ENCODE data around the gene UBE2G2.

UBE2G2 gene

DNA sequence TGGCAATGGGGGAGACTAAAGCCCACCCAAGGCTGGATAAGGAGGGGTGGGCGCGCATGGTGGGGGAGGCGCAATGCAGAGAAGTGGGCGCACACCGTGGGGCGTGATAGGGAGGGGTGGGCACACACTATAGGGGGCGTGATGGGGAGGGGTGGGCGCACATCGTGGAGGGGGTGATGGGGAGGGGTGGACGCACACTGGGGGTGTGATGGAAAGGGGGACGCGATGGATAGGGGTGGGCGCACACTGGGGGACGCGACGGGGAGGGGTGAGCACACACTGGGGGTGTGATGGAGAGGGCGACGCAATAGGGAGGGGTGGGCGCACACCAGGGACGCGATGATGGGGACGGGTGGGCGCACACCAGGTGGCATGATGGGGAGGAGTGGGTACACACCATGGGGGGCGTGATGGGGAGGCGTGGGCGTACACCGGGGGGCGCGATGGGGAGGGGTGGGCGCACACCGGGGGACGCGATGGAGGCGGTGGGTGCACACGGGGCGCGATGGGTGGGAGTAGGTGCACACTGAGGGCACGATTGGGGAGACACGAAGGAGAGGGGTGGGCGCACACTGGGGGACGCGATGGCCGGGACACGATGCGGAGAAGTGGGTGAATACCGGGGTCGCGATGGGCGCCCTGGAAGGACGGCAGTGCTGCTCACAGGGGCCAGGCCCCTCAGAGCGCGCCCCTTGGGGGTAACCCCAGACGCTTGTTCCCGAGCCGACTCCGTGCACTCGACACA lies 15.3 kb upstream of the UBE2G2 start:
- no peak for DNase-seq (ENCODE audit: low read depth, low spot score)

DNA sequence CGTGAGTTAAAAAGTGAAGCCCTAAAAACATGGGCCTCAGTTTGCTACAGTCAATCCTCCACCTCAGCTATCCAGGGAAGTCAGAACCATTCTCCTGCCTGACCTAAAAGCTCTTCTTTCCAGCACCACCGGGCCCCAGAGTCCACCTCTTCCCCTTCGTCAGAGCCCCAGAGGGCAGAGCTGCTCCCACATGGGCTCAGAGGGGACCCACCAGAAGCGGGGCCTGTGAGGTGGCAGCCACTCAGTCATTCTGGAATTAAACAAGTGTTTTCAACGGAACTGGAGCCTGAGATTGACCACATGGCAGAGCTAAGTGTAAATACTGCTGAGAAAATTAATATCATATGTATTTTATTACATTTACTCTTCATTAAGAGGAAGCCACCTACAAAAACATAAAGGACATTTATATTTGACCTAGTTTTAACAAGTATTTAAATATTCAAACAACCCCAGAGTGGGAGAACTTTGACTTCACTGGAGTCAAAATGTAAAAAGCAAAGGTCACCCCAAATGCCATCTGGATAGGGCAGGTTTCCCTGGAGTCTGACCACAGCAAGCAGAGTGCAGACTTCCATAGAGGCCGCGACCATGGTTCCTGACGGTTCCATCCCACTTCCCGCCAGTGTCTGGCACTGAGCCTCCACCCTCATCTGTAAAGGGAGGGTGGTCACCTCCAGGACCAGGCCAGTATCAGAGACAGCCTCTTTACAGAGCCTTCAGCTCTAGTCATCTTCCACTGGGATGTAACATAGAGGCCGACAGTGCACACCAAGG lies 14.4 kb upstream of the UBE2G2 start:
- DNase-seq (ENCODE audit: low read depth, low spot score): no peak

DNA sequence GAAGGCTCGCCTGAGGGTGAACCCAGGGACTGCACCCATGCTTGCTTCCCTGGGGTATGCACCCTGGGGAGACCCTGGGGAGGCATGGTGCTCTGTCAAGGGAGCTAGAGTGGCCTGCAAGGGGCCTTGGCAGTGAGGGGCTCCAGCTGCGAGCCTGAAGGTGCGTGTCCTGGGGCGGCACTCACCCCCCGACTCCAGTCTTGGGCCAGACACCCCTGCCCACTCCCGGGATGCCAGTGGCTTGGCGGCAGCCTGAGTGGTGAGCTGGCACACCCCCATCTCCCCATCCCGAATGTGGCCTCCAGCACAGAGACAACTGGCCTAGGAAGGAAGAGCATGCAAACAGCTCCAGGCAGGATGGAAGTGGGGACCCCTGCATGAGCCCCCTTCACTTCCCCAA lies 13.6 kb upstream of the UBE2G2 start:
- no peak for DNase-seq (ENCODE audit: low read depth, low spot score)

DNA sequence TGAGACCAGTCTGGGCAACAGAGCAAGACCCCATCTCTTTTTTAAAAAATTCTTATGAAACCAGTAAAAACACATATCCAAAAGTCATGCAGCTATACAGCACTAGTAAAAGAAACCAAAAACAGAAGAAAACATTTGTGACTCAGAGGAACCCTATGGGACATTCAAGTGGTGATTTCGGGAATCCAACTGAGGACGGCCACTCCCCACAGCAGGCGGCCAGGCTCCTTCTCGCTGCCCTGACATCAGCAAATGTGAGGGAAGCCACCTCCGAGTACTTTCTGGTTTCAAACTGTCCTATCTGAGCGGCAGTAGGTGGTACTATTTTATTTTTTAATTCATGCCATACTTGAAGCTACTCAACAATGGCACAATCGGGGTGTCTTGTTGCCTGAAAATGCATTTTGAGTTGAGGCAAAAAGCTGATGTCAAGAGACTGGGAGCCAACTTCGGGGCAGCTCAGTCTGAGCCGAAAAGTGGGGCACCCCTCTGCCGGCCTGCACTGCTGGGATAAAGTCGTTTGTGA lies 12.9 kb upstream of the UBE2G2 start:
- no peak for DNase-seq (ENCODE audit: low read depth, low spot score)

DNA sequence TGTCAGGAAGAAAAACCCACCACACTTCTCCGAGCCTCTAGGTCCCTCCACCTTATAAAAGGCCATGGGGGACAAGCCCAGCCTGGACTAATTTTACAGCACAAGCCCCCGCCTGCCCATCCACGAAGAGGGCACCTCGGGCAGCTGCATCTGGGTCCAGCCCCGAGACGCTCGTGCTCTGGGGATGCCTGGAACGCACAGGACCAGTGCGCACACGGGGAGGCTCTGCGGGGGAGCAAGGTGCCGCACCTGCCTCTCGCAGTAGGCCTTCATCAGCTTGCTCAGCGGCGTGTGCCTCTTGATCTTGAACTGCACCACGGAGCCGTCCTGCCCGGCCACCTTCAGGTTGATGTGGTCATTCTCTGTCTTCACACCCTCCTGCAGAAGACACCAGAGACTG lies 12.1 kb upstream of the UBE2G2 start:
- no peak for DNase-seq (ENCODE audit: low read depth, low spot score)

DNA sequence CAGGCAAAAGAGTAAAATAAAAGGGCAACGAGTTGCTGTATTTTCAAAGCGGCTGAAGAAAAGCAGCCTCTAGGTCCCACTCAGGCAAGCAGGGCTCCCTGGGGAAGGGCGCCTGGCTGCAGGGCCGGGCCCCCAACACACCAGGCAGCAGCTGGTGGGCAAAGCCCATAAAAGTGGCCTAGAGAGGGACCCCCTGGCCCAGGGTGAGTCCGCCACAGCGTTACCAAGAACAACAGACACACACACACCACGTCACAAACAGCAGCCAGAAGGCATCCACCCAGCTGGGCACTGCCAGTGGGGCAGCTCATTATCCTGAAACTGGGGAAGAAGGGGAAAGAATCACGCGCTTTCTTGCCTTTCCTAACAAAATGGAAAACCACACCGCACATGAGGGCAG lies 11.5 kb upstream of the UBE2G2 start:
- DNase-seq (ENCODE audit: low read depth, low spot score): no peak

DNA sequence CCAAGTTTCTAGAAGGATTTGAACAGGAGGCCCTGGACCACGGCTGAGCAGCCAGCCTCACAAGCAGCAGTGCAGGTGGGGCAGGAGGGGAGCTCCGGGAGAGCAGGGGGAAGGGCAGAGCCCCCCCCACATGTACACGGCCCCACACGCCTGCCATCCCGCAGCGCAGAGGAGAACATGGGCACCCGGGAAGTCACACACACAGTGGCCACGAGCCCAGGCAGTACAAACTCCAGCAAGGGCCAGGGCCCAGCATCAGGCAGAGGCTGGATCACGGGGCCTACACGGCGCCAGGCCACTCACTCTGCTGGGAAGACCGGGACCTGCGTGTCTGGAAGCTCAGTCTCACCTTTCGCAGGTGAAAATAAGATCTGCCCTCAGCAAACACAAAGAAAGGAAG lies 11.0 kb upstream of the UBE2G2 start:
- DNase-seq (ENCODE audit: low read depth, low spot score): no peak

DNA sequence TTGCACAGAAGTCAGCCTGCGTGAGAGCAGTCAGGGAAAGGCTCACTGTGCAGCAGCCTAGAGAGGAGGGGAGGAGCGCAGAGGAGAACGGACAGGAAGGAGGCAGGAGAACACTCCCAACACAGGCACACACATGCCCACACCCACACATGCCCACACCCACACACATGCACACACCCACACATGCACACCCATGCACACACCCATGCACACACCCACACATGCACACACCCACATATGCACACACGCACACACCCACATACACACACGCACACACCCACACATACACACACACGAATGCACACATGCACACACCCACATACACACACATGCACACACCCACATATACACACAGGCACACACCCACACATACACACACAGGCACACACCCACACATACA lies 9.2 kb upstream of the UBE2G2 start:
- DNase-seq (ENCODE audit: low read depth, low spot score): no peak

DNA sequence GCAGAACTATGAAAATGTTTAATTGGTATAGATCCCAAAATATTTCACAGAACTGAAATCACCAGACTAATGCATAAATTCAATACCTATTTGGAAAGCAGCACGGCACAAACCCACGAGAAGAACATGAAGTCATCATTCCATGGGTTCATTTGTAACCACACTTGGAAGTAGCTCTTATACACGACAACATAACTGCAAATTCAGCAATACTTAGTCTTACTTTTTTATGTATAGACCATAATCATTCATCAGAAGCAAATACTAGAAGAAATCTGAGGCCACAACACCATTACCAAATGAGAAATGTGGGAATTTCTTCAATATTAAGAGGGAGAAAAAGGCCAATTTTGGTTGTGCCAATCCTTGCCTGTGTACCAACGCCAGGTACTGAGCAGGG lies 4.2 kb upstream of the UBE2G2 start:
- DNase-seq (ENCODE audit: low read depth, low spot score): no peak

DNA sequence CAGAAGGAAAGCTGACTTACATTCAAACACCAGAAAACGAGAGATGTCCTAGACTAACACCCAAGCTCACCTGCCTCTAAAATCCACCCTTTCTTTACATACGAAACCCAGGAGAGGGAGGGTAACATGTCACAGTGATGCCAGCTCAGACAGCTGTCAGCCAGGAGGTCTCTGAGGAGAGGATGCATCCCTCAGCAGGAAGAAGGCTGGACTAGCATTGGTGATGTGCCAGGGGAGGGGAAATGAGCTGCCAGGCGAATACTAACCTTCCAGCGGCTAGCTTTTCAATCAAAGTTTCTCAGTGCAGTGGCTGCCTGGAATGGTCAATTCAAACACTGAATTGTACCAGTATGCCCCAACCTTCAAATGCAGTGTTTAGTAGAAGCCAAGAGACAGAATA lies 3.6 kb upstream of the UBE2G2 start:
- no peak for DNase-seq (ENCODE audit: low read depth, low spot score)

DNA sequence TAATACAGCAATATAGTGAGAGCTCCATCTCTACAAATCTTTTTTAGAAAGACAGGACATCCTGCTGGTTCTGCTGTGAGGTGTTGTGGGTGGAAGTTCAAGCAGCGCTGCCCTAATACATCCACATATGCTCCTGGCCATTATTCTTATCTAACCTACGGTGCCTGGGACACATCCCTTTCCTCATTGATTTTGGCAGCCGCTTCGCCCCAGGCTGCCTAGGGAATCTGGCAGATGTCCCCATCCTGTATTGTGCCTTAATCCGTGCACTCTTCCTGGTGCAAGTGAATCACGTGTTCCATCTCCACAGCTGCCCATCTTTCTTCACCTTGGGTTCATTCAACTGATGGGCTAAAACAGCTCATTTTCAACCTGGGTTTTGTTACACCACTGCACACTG lies 3.1 kb upstream of the UBE2G2 start:
- DNase-seq (ENCODE audit: low read depth, low spot score): no peak

DNA sequence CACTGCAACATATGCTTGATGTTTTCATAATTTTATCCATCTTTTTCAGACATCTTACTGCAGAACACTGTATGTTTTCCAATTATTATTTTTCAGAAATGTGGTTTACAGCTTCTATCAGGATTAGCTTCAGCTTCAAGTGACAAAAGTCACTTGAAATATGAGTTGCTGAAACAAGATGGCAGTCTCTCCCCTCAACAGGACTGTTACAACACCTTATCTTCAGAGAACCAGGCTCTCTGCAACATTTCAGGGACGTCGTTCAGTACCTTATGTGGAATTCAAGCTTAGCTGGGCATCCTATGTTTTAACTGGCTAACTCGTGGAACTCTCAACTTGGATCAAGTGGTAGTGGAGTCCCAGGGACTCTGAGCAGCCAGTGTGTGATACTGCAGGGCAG lies 2.0 kb upstream of the UBE2G2 start:
- no peak for DNase-seq (ENCODE audit: low read depth, low spot score)

DNA sequence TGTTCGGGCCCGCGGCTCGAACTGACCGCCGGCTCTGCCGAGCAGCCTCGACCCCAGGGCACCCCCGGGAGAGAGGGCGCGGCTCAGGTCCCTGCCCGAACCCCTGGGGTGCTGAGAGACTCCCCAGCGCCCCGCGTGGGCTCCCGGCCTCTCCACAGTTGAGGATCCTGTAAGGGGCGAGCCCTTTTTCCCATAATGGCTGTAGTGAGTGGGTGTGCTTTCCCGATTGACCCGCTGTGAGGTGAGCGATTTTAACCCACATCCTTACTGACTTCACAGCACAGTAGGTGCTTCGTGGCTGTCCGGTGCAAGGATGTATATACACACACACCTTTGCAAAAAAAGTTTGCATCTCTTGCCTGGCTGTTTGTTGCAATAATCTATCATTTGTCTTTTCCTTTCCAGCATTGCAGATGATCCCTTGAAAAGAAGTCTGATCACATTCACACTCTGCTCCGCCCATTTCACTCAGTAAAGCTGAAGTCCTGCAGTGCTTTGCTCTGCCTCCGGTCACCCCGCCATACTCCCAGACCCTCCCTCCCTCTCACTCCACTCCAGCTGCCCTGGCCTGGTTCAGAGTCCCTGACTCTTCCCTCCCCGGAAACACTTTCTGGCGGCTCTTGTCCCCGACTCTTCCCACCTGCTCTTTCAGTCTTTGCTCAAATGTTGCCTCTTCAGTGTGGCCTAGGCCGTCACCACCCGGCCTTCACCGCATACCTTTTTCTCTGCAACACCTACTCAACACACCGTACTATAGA lies 955 bp upstream of the UBE2G2 start:
- DNase-seq (ENCODE audit: low read depth, low spot score): no peak

DNA sequence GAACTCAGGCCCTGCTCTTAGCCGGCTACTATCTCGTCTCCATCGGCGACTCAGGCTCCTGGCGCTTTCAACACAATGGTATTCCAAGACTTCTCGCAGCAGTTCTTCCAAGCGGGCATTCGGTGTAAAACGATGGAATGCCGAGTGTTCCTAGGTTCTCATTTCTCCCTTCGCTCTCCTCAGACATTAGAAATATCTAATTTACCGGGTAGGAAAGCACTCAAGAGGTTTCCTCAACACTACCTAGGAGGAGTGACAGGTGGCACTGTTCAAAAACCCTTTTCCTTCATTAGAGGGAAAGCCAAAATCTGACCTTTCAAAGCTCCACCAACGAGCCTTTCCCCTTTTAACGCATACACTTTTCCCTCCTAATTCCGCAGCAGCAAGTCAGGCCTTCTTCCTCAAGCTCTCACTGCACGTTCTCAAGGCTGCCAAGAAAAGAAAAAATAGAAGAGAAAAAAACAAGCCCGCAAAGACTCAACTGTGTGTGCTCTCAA lies 601 bp downstream of the UBE2G2 start:
- DNase-seq (ENCODE audit: low read depth, low spot score): no peak

DNA sequence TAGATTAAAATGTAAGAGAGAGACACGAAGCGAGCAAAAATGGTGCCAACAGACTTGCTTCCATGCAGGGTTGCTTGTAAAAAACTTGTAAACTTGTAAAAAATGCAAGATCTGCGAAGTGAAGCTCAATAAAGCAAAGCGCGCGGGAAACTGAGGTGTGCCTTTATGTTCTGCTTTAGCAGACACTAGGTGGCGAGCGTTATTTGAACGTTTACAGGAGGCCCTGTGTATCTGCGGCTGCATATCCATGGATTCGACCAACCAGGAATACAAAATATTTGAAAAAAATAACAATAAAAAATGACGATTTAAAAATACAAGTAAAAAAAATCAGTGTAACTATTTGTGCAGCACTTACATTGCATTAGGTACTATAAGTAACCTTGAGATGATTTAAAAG lies 1.5 kb downstream of the UBE2G2 start:
- DNase-seq (ENCODE audit: low read depth, low spot score): no peak

DNA sequence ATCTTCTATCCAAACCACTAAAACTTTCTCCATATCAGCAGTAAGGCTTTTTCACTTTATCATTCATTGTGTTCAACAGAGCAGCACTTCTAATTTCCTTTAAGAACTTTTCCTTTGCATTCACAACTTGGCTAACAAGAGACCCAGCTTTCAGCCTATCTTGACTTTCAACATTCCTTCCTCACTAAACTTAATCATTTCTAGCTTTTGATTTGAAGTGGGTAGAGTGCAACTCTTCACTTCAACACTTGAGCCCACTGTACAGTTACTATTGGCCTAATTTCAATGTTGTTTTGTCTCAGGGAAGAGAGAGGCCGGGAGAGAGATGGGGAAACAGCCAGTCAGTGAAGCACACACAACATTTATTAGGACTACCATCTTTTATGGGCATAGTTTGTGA lies 2.0 kb downstream of the UBE2G2 start:
- no peak for DNase-seq (ENCODE audit: low read depth, low spot score)

DNA sequence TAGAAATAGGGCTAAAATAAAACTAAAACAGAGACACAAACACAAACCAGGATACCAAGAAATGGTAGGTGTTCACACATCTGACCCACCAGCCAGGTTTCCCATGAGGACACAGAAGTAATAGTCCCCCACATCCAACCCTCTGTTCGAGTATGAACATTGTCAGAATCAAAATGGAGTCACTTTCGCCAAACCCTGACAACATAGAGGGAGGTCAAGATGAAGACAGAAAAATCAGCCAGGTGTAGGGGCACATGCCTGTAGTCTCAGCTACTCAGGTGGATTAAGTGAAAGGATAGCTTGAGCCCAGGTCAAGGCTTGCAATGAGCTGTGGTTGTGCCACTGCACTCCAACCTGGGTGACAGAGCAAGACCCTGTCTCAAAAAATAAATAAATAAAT lies 3.8 kb downstream of the UBE2G2 start:
- no peak for DNase-seq (ENCODE audit: low read depth, low spot score)

DNA sequence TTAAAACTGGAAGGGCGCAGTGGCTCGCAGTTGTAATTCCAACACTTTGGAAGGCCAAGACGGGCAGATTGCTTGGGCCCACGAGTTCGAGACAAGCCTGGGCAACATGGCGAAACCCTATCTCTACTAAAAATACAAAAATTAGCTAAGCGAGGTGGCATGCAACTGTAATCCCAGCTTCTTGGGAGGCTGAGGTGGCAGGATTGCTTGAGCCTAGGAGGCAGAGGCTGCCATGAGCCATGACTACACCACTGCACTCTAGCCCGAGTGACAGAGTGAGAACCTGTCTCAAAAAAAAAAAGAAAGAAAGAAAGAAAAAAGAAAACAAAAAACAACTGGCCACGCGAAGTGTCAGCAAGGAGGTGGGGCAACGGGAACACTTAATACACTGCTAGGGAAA lies 6.3 kb downstream of the UBE2G2 start:
- no peak for DNase-seq (ENCODE audit: low read depth, low spot score)

DNA sequence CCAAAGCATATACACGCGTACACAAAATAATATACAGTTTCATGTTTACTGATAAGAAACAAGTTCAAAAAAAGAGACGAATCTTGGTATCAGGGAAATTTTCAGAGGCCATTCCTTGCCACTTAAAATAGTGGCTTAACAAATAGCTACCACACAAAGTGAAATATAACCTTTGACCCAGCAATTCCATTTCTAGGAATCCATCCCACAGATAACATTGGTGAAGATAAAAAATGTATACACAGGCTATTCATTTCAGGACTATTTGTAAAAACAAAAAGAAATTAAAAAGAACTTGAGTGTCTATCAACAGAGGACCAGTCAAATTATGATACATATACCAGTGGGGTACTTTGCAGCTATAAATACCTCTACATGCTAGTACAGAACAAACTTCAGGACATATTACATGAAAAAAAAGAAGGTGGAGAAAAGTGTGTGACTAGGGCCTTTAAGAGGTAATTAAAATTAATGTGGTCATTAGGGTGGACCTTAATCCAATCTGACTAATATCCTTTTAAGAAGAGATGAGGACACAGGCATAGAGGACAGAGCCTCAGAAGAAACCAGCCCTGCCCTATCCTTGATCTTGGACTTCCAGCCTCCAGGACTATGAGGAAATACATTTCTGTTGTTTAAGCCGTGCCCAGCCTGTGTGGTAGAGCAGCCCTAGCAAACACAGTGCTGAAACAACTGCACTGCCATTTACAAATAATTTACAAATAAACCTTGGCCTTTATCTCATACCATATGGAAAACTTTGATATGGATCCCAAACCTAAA lies 7.8 kb downstream of the UBE2G2 start:
- DNase-seq (ENCODE audit: low read depth, low spot score): no peak

DNA sequence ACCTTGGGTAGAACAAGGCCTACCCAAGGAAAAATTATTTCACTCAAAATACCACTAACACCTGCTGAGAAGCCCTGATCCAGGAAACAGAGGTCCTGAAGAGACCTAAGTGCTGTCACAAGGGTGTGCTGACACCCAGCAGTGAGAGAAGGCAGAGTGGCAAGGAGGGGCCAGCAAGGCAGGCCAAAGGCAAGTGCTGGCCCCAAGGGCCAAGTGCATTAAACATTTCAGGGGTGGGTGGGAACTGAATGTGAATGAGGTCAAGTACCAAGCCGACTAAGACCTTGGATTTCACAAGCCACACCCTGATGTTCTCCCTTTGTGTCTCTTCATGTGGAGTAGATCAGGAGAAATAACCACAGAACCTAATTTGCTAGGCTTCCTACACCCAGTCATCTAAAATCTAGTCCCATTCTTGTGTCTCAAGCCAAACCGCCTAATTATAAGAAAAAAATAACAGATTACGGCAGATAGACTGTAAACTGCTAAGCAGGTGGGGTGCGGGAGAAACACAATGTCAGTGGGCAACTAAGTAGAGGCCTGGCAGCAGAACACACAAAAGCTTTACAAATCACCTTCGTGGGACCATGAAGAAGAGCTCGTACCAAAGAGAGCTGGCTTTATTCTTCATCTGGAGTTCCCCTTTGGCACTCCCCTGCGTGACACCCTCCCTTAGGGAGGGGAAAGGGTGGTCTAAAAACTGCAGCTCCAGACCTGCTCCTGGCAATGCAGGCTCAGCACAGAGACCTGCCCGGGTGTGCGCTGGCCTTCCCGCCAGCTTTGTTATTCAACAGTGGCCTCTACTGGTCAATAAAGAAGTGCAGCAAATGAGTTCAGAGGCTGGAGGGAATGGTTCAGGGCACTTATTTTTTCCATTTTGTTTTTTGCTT lies 8.7 kb downstream of the UBE2G2 start:
- DNase-seq (ENCODE audit: low read depth, low spot score): no peak
